Astrocyte of the cerebellum (primary cell): Measurements from ENCODE around the gene LIN7A.

ENCODE experiments used
- DNase-seq: peaks from one replicate; pipeline ENCODE4 v3.0.0-alpha.2; 2011; ENCODE audit warnings: low read depth
- H3K4me3 ChIP-seq: 2 replicates; pipeline ENCODE4 v1.5.1; 2011; ENCODE audit warnings: mild to moderate bottlenecking, low read depth, low read length, moderate library complexity
- in situ Hi-C: cut with HindIII; loops from 2 replicates; pipeline ENCODE4 v1.10.0; 2017; ENCODE audit warnings: low sequenced_read_pairs
- TF ChIP-seq, protein P1 (sequence below): IDR thresholded peaks from 2 replicates; pipeline ENCODE4 v1.5.1; 2012; ENCODE audit warnings: low read length, low read depth, moderate library complexity, mild to moderate bottlenecking; ENCODE audit errors: missing control alignments

The LIN7A gene

DNA sequence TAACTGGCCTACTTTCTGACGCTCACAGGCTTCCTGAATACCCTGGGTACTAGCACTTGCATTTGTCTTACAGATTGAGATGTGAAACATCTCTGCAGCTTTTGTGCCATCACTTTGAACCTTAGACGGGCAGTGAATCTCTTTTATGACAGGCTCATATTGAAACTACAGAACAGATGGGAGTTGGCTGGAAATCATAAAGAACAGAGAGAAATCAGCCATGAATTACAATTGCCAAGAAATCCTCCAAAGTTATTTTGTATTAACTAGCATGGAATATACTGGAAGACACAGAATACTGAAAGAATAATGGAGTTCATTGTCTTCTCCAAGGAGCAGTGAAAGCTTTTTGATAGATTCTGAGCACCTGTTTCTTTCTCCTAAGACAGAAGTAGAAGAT lies 188.3 kb downstream of the LIN7A start:
- no peak for DNase-seq
- H3K4me3 ChIP-seq = no peak overlapping the region
- TF ChIP-seq, protein P1, sequence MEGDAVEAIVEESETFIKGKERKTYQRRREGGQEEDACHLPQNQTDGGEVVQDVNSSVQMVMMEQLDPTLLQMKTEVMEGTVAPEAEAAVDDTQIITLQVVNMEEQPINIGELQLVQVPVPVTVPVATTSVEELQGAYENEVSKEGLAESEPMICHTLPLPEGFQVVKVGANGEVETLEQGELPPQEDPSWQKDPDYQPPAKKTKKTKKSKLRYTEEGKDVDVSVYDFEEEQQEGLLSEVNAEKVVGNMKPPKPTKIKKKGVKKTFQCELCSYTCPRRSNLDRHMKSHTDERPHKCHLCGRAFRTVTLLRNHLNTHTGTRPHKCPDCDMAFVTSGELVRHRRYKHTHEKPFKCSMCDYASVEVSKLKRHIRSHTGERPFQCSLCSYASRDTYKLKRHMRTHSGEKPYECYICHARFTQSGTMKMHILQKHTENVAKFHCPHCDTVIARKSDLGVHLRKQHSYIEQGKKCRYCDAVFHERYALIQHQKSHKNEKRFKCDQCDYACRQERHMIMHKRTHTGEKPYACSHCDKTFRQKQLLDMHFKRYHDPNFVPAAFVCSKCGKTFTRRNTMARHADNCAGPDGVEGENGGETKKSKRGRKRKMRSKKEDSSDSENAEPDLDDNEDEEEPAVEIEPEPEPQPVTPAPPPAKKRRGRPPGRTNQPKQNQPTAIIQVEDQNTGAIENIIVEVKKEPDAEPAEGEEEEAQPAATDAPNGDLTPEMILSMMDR = no peak
- in situ Hi-C loops = no loop called here

DNA sequence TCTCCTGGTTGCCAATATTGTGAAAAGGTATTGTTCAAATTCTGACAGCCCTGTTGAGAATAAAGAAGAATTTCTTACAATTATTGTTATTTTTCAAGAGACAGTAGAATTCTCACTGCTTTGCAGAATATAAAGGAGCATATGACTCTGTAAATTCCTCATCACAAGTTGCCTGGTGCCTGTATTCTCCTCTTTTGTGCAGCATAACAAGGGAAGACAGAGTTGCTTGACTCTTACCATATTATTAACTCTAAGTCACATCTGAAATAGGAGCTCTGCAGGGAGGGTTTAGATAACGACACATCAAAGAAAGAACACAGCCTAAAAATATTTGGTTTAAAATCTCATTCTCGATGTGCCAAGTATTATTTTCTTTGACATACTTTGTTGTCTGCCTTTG lies 189.9 kb downstream of the LIN7A start:
- DNase-seq = no peak
- no peak overlapping the region for H3K4me3 ChIP-seq
- TF ChIP-seq, protein P1 = no peak
- in situ Hi-C loops = no loop called here

DNA sequence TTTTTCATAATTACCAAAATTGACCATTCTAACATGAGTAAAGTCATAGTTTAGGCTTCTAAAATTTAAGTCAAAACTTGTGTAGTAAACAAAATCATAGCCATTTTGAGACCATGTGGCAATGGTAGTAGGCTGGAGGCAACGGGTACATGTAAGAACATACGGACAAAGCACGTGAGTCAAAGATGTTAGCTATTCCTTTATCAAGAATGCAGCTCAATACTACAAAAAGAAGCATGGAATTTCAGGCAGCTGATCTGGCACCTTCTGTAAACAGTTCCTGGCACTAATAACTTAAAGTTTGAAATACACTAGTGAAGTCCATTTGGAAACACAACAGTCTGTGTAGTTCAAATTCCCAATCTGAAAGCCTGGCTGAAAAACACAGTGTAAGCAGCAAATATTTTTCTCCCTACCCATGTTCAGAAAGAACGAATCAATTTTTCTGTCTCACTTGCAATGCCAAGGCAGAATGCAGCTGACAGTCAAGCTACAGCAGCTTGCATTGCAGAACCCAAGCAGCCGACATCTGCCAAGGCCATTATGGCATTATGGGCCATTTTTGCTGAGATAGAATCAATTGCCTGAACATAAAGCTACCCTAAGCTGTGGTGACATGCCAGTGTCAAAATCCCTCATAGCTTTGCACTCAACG lies 191.8 kb downstream of the LIN7A start:
- TF ChIP-seq, protein P1 = no peak
- in situ Hi-C loops = no loop called here
- no peak overlapping the region for H3K4me3 ChIP-seq
- no peak for DNase-seq
